Gastrocnemius medialis (tissue), 4 donors: ENCODE results near the gene AQP9. TPM values are rescaled to one million over a fixed set of nuclear protein-coding genes. Genes with fewer than 3 reads are reported as not detected.
A peak's percentile ranks its signal among the peaks of the same experiment; 100 is the strongest.

Source experiments
- ATAC-seq, 2 donors: fragments of 150-250 bp; one replicate each; pipeline ENCODE4 v1.9.1; 2016
- DNase-seq, 2 donors: peaks; one replicate each; pipeline ENCODE4 v3.0.0-alpha.2; 2019
- H3K27ac ChIP-seq, 4 donors: fragments of 200-600 bp; sonication (generic); 1 replicate in 1 of 4; 2 replicates in 3 of 4; pipeline ENCODE4 v1.5.1; 2016 to 2018; ENCODE audit warnings: mild to moderate bottlenecking in 2 of 4, moderate library complexity in 1 of 4
- H3K27me3 ChIP-seq, 3 donors: fragments of 200-600 bp; sonication (generic) in 2 of 3; 1 replicate in 1 of 3; 2 replicates in 2 of 3; pipeline versions ENCODE4 v1.5.1 to v1.6.0; 2016 to 2019; ENCODE audit warnings: mild to moderate bottlenecking in 1 of 3, moderate library complexity in 1 of 3
- H3K36me3 ChIP-seq, 2 donors: fragments of 200-600 bp; sonication (generic) in 1 of 2; one replicate each; pipeline ENCODE4 v1.5.1; 2017 to 2018
- H3K4me1 ChIP-seq, 2 donors: fragments of 200-600 bp; sonication (generic) in 1 of 2; one replicate each; pipeline ENCODE4 v1.5.1; 2016 to 2017; ENCODE audit warnings: mild to moderate bottlenecking in 2 of 2
- H3K4me3 ChIP-seq, 4 donors: fragments of 200-600 bp; sonication (generic) in 3 of 4; 1 replicate in 1 of 4; 2 replicates in 3 of 4; pipeline ENCODE4 v1.5.1; 2016 to 2019; ENCODE audit warnings: mild to moderate bottlenecking in 2 of 4
- H3K9me3 ChIP-seq, 3 donors: fragments of 200-600 bp; sonication (generic) in 2 of 3; 1 replicate in 1 of 3; 2 replicates in 2 of 3; pipeline ENCODE4 v1.5.1; 2016 to 2019
- CTCF ChIP-seq, 5 experiments: fragments of 450-650 bp in 3 of 5; fragments of 200-600 bp in 2 of 5; sonication (generic) in 2 of 5; IDR thresholded peaks in 4 of 5; conservative IDR thresholded peaks in 1 of 5; 1 replicate in 4 of 5; 2 replicates in 1 of 5; pipeline ENCODE4 v1.5.1; 2016 to 2019; ENCODE audit warnings: antibody characterized with exemption in 5 of 5, mild to moderate bottlenecking in 3 of 5, moderate library complexity in 3 of 5
- POLR2A ChIP-seq, 2 donors: fragments of 450-650 bp; IDR thresholded peaks; one replicate each; pipeline ENCODE4 v1.6.1; 2017; ENCODE audit warnings: antibody characterized with exemption in 2 of 2, mild to moderate bottlenecking in 2 of 2, moderate library complexity in 2 of 2
- in situ Hi-C, 4 donors: fragments of 200-750 bp; cut with MboI; loops; one replicate each; pipeline versions ENCODE4 v1.15.0 to v1.8.0; 2017; ENCODE audit warnings: low sequenced_read_pairs in 4 of 4
- intact Hi-C: fragments of 100-400 bp; cut with DNase I; formaldehyde crosslinking; loops from one replicate; pipeline ENCODE4 v1.15.1; 2023; ENCODE audit warnings: low total_unique reads
- total RNA-seq, 4 donors: library from RNA; depleted of rRNA; stranded (reverse); fragments of >200 nt; gene quantifications; one replicate each; pipeline versions ENCODE4 v1.1.0 to v1.2.3, GENCODE V29; 2016

Gene AQP9
- total RNA-seq, 4 donors from 2014 or later, result 0.52 to 1.2 (median 1.1) TPM; not detected in 1

- peak; percentile 46 to 59 for ATAC-seq
- in situ Hi-C loops, result loop anchor here (10.0 to 25.0 kb wide), 4 partner anchors 109 to 537 kb away; partner anchors contain the start of gene MINDY2 (in 1 of the 4)
Measured at GRCh38 chr15:58227706-58228543, 89.7 kb downstream of the AQP9 start.

GRCh38 chr15:58228718-58229117, 90.5 kb downstream of the AQP9 start:
- no peaks in the 10 kb centered on the region for H3K36me3 ChIP-seq
- DNase-seq, result peak; percentile 79 to 85
- H3K27me3 ChIP-seq, result no peaks in the 10 kb centered on the region
- no peaks in the 10 kb centered on the region for H3K9me3 ChIP-seq
- in situ Hi-C loops, result loop anchor here (10.0 to 25.0 kb wide), 4 partner anchors 109 to 536 kb away; partner anchors contain the start of gene MINDY2 (in 1 of the 4)
- TF ChIP-seq POLR2A (IDR thresholded peaks at IDR 0.05) (peak; percentile 70 to 73), CTCF (IDR thresholded peaks at IDR 0.05 in 4 of 5, conservative IDR thresholded peaks at IDR 0.05 in 1 of 5) (no peak)
- peaks cover 27 to 37% of the 10 kb centered on the region in 2 donors for H3K4me1 ChIP-seq
- intact Hi-C loops, result loop anchor here (1.0 to 5.0 kb wide), 7 partner anchors 33 to 704 kb away; partner anchors contain the start of genes ADAM10, MINDY2 and SLTM
- peak; percentile 92 to 96 for ATAC-seq
- no peak overlapping the region for H3K4me3 ChIP-seq
- peak overlapping the region; percentile 85 to 92 (median 86) for H3K27ac ChIP-seq

More at GRCh38 chr15:58227706-58228543, 89.7 kb downstream of the AQP9 start:
- no peak overlapping the region for H3K4me3 ChIP-seq
- TF ChIP-seq POLR2A (IDR thresholded peaks at IDR 0.05) (no peak), CTCF (IDR thresholded peaks at IDR 0.05 in 4 of 5, conservative IDR thresholded peaks at IDR 0.05 in 1 of 5) (peak; percentile 78 to 95 (median 87))
- no peaks in the 10 kb centered on the region for H3K9me3 ChIP-seq
- peak overlapping the region; percentile 85 to 92 (median 86) for H3K27ac ChIP-seq
- intact Hi-C loops, result loop anchor here (1.0 to 5.0 kb wide), 7 partner anchors 33 to 704 kb away; partner anchors contain the start of genes ADAM10, MINDY2 and SLTM
- H3K4me1 ChIP-seq, result peaks cover 27 to 37% of the 10 kb centered on the region in 2 donors
- H3K36me3 ChIP-seq, result no peaks in the 10 kb centered on the region
- peak; percentile 63 to 77 for DNase-seq
- H3K27me3 ChIP-seq, result no peaks in the 10 kb centered on the region

- in situ Hi-C loops, result loop anchor here (10.0 to 25.0 kb wide), 4 partner anchors 108 to 535 kb away; partner anchors contain the start of gene MINDY2 (in 1 of the 4)
- ATAC-seq, result peak; percentile 51 to 52
Measured at GRCh38 chr15:58229297-58229768, 91.2 kb downstream of the AQP9 start.

More at GRCh38 chr15:58229297-58229768, 91.2 kb downstream of the AQP9 start:
- Histone ChIP-seq H3K27me3 (no peaks in the 10 kb centered on the region), H3K9me3 (no peaks in the 10 kb centered on the region), H3K27ac (peak overlapping the region; percentile 85 to 92 (median 86)), H3K4me1 (peaks cover 27 to 35% of the 10 kb centered on the region in 2 donors), H3K4me3 (no peak overlapping the region), H3K36me3 (no peaks in the 10 kb centered on the region)
- intact Hi-C loops, result loop anchor here (1.0 to 5.0 kb wide), 6 partner anchors 103 to 703 kb away; partner anchors contain the start of genes ADAM10, MINDY2 and SLTM
- no peak for DNase-seq
- TF ChIP-seq CTCF (IDR thresholded peaks at IDR 0.05 in 4 of 5, conservative IDR thresholded peaks at IDR 0.05 in 1 of 5) (no peak), POLR2A (IDR thresholded peaks at IDR 0.05) (no peak)
